ENCODE measurements around the gene CPED1. TPM values are rescaled to one million over a fixed set of nuclear protein-coding genes. Genes with fewer than 3 reads are reported as not detected.

CPED1 gene
- total RNA-seq, 1 experiment from 2014 or later = 0.13 TPM

DNA sequence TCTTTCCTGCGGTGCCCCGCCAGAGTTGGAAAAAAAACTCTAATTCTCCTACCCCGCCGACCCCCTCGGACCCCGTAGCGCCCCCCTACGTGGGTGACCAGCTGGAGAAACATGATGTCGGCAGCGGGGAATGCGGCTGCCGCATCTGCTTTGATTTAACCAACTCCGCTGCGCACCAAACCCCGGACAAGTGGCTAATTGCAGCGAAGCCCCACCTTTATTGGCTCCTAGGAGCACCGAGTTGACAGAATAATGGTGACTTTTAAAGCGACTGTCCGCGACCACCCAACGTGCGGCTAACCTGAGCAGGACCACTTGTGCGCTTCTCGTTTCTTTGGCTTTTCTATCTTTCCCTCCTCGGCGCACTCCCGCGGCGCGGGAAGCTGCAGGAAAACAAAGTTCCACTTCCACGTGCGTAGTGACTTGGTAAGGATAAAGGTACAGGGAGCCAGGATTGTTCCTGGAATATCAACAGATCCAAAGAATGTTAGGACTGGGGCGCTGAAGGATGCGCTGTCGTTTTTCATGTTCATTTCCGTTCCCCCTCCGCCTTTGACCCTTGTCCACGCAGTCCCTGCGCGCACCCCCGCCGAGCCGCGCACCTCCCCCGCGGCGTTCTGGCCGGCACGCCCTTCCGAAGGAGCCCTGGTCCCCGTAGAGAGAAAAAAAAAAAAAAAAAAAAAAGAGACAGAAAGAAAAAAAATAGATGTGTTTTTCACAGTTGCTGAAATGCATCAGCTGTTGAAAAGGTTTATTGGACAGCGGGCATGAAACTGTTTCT is 341.7 kb downstream of the CPED1 start:
- H3K27me3 Mint-ChIP-seq (ENCODE audit: low read depth) = peaks cover 46% of the 10 kb centered on the region
- peaks cover 11% of the 10 kb centered on the region; the same call in 1 of the 2 replicates for H3K27me3 ChIP-seq (ENCODE audit: insufficient read depth, low read length)
- no CpG with 5 or more reads among the region's 52 CpGs for WGBS (ENCODE audit: extremely low coverage, insufficient read length, low lambda C conversion rate)

More for the DNA sequence above, 341.7 kb downstream of the CPED1 start:
- H3K56ac ChIP-seq (ENCODE audit: insufficient read length, low read depth, low read length) = no peak overlapping the region
- H3K4me1 ChIP-seq (ENCODE audit: insufficient read depth, low read length) = no peaks in the 10 kb centered on the region
- peaks cover 19% of the 10 kb centered on the region for H3K23me2 ChIP-seq (ENCODE audit: insufficient read length, low read depth, low read length, poor library complexity, severe bottlenecking)
- H3K9ac ChIP-seq (ENCODE audit: extremely low read depth, insufficient read length, low read length) = no peak overlapping the region
- no peak overlapping the region for H3K27ac ChIP-seq (ENCODE audit: insufficient read length, low read depth, low read length)
- Mint-ChIP-seq H3K9me3 (no peaks in the 10 kb centered on the region), H3K36me3 (ENCODE audit: insufficient read depth in 1 of 3, low read depth in 3 of 3) (no peaks in the 10 kb centered on the region; a peak in 1 of 7 replicates), H3K27ac (no peak overlapping the region), H3K4me3 (peak overlapping the region; percentile 67 to 85), H3K4me1 (peaks cover 5 to 14% of the 10 kb centered on the region in 2 experiments)
- no peak overlapping the region for H3K18ac ChIP-seq (ENCODE audit: insufficient read length, low read depth, low read length)
- H4K20me1 ChIP-seq (ENCODE audit: control insufficient read depth, insufficient read depth, insufficient read length) = no peaks in the 10 kb centered on the region
- DNase-seq = peak; percentile 50
- H2BK12ac ChIP-seq (ENCODE audit: insufficient read length, low read depth, low read length) = no peak overlapping the region
- H2BK5ac ChIP-seq (ENCODE audit: insufficient read length, low read length) = no peak overlapping the region
- no peak overlapping the region for H4K91ac ChIP-seq (ENCODE audit: insufficient read length, low read depth, low read length)
- no peaks in the 10 kb centered on the region for H3K79me2 ChIP-seq (ENCODE audit: insufficient read depth, low read length)
- H3K9me3 ChIP-seq (ENCODE audit: control insufficient read depth, low read depth, low read length) = no peaks in the 10 kb centered on the region
- H4K8ac ChIP-seq (replicated peaks; ENCODE audit: insufficient read length, low read depth, low read length) = no peak overlapping the region
- H3T11ph ChIP-seq (ENCODE audit: low read length) = no peak overlapping the region
- no peak overlapping the region for H4K5ac ChIP-seq (ENCODE audit: insufficient read length, low read depth, low read length)
- no peaks in the 10 kb centered on the region for H3K79me1 ChIP-seq (ENCODE audit: insufficient read depth, low read depth, low read length, poor library complexity, severe bottlenecking)
- H2AK5ac ChIP-seq (ENCODE audit: insufficient read length, low read length) = no peak overlapping the region
- H2BK20ac ChIP-seq (ENCODE audit: low read depth, low read length, poor library complexity, severe bottlenecking) = no peak overlapping the region
- no peak overlapping the region for H3K23ac ChIP-seq (ENCODE audit: insufficient read length, low read depth, low read length)
- TF ChIP-seq, protein P1, sequence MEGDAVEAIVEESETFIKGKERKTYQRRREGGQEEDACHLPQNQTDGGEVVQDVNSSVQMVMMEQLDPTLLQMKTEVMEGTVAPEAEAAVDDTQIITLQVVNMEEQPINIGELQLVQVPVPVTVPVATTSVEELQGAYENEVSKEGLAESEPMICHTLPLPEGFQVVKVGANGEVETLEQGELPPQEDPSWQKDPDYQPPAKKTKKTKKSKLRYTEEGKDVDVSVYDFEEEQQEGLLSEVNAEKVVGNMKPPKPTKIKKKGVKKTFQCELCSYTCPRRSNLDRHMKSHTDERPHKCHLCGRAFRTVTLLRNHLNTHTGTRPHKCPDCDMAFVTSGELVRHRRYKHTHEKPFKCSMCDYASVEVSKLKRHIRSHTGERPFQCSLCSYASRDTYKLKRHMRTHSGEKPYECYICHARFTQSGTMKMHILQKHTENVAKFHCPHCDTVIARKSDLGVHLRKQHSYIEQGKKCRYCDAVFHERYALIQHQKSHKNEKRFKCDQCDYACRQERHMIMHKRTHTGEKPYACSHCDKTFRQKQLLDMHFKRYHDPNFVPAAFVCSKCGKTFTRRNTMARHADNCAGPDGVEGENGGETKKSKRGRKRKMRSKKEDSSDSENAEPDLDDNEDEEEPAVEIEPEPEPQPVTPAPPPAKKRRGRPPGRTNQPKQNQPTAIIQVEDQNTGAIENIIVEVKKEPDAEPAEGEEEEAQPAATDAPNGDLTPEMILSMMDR (conservative IDR thresholded peaks at IDR 0.05) = no peak
- H3K4ac ChIP-seq (ENCODE audit: low read depth, low read length) = no peak overlapping the region
- H3K14ac ChIP-seq (ENCODE audit: insufficient read depth, low read length) = no peak overlapping the region
- peak overlapping the region; percentile 93 for H3K4me2 ChIP-seq (ENCODE audit: insufficient read depth, insufficient read length, low read length)
- H2AFZ ChIP-seq (ENCODE audit: low read length) = no peak overlapping the region
- H2BK15ac ChIP-seq (ENCODE audit: low read depth, low read length) = no peak overlapping the region
- no peak overlapping the region for H2BK120ac ChIP-seq (ENCODE audit: low read depth, low read length, poor library complexity, severe bottlenecking)

Measured in H9 (cell line).